Endothelial cell of umbilical vein (primary cell): ENCODE measurements around the gene CD80. TPM values are rescaled to one million over a fixed set of nuclear protein-coding genes. Genes with fewer than 3 reads are reported as not detected.

Source experiments
- BruUV-seq: library from RNA; stranded (reverse); fragments of 400-500 nt; replicated peaks from 2 replicates; lab custom pipeline; 2021; lab: Mats Ljungman, UMichigan
- CTCF ChIA-PET: fragments of 300-600, 350-600 bp; sonication (Branson Sonifier 250); formaldehyde crosslinking; loops from one replicate; lab custom pipeline; 2021; ENCODE audit warnings: antibody characterized with exemption, inconsistent platforms; lab: Charles Lee
- POLR2A ChIA-PET: fragments of 300-600, 350-600 bp; sonication (Branson Sonifier 250); formaldehyde crosslinking; loops from one replicate; lab custom pipeline; 2021; ENCODE audit warnings: antibody characterized with exemption, inconsistent platforms; lab: Charles Lee
- DNase-seq: peaks from one replicate; pipeline ENCODE4 v3.0.0-alpha.2; 2011; ENCODE audit warnings: low read depth, low spot score
- FAIRE-seq: peaks from 2 replicates; lab custom pipeline; 2011; peaks lifted over from hg19 to GRCh38; lab: Jason Lieb, UNC
- H2AFZ ChIP-seq: 2 replicates; pipeline ENCODE4 v1.6.0; 2012; ENCODE audit warnings: low read depth, low read length, control low read depth, inconsistent platforms
- H3K27ac ChIP-seq: 2 replicates; pipeline ENCODE4 v1.5.1; 2011; ENCODE audit warnings: low read depth, mild to moderate bottlenecking, control low read depth, low read length, moderate library complexity; ENCODE audit not compliant: insufficient read depth
- H3K27me3 ChIP-seq, 2 experiments: 2 replicates each; pipeline versions ENCODE4 v1.6.0 to v1.6.1; 2011; ENCODE audit warnings: low read length in 2 of 2, mixed read lengths in 1 of 2; ENCODE audit not compliant: control insufficient read depth in 2 of 2, insufficient read depth in 2 of 2
- H3K36me3 ChIP-seq, 2 experiments: 2 replicates in 1 of 2; 3 replicates in 1 of 2; pipeline ENCODE4 v1.5.1; 2011; ENCODE audit warnings: low read length in 2 of 2, mild to moderate bottlenecking in 1 of 2, moderate library complexity in 1 of 2; ENCODE audit not compliant: control insufficient read depth in 2 of 2, insufficient read depth in 2 of 2; ENCODE audit errors: extremely low read depth in 1 of 2
- H3K4me1 ChIP-seq: 3 replicates; pipeline ENCODE4 v1.5.1; 2011; ENCODE audit warnings: mild to moderate bottlenecking, low read length; ENCODE audit not compliant: control insufficient read depth, insufficient read depth; ENCODE audit errors: extremely low read depth
- H3K4me2 ChIP-seq: 2 replicates; pipeline ENCODE4 v1.6.1; 2011; ENCODE audit warnings: low read length, control low read depth, mixed read lengths; ENCODE audit not compliant: insufficient read depth
- H3K4me3 ChIP-seq, 3 experiments: fragments of 200-600 bp in 1 of 3; sonication (generic), shearing (Covaris generic) in 1 of 3; replicated peaks in 1 of 3; 2 replicates each; pipeline ENCODE4 v1.5.1; 2011 to 2016; ENCODE audit warnings: control low read depth in 3 of 3, low read length in 3 of 3, mild to moderate bottlenecking in 2 of 3, inconsistent platforms in 1 of 3, low read depth in 1 of 3, moderate library complexity in 1 of 3; ENCODE audit not compliant: insufficient read depth in 1 of 3
- H3K79me2 ChIP-seq: 2 replicates; pipeline ENCODE4 v1.6.0; 2012; ENCODE audit warnings: low read length, inconsistent platforms; ENCODE audit not compliant: control insufficient read depth, insufficient read depth
- H3K9ac ChIP-seq: replicated peaks from 2 replicates; pipeline ENCODE3; 2011; ENCODE audit warnings: low read length, control low read depth; ENCODE audit not compliant: insufficient read depth; ENCODE audit errors: extremely low read depth
- H3K9me1 ChIP-seq: replicated peaks from 3 replicates; pipeline ENCODE4 v1.6.0; 2011; ENCODE audit warnings: mild to moderate bottlenecking, low read length; ENCODE audit not compliant: control insufficient read depth, insufficient read depth; ENCODE audit errors: extremely low read depth
- H3K9me3 ChIP-seq: replicated peaks from 2 replicates; pipeline ENCODE4 v1.5.1; 2012; ENCODE audit warnings: low read length, inconsistent platforms; ENCODE audit not compliant: control insufficient read depth, insufficient read depth
- H4K20me1 ChIP-seq: replicated peaks from 2 replicates; pipeline ENCODE3; 2011; ENCODE audit warnings: mild to moderate bottlenecking, low read length; ENCODE audit not compliant: control insufficient read depth, insufficient read depth; ENCODE audit errors: extremely low read depth
- EZH2 ChIP-seq: IDR thresholded peaks from 2 replicates; pipeline ENCODE4 v1.6.1; 2012; ENCODE audit warnings: borderline replicate concordance, low read depth, mild to moderate bottlenecking, moderate library complexity, low read length, inconsistent platforms; ENCODE audit not compliant: severe bottlenecking
- FOS ChIP-seq: IDR thresholded peaks from 2 replicates; pipeline ENCODE4 v1.6.1; 2011; ENCODE audit warnings: mild to moderate bottlenecking, low read length, moderate library complexity, borderline replicate concordance; ENCODE audit not compliant: insufficient read depth
- GATA2 ChIP-seq: IDR thresholded peaks from 2 replicates; pipeline ENCODE4 v1.7.0; 2011; ENCODE audit warnings: low read depth, mild to moderate bottlenecking, moderate library complexity, mixed read lengths, low read length; ENCODE audit not compliant: insufficient read length, insufficient read depth
- JUN ChIP-seq: IDR thresholded peaks from 2 replicates; pipeline ENCODE4 v1.6.1; 2011; ENCODE audit warnings: borderline replicate concordance, low read depth; ENCODE audit not compliant: insufficient read length, insufficient read depth
- MYC ChIP-seq: IDR thresholded peaks from one replicate; pipeline ENCODE4 v1.6.1; 2011; ENCODE audit warnings: mild to moderate bottlenecking, low read depth, low read length
- POLR2A ChIP-seq: IDR thresholded peaks from 2 replicates; pipeline ENCODE4 v1.6.1; 2012; ENCODE audit warnings: low read depth, mild to moderate bottlenecking, control low read depth, low read length
- POLR2AphosphoS5 ChIP-seq: IDR thresholded peaks from 2 replicates; pipeline ENCODE4 v1.6.1; 2012; ENCODE audit warnings: low read depth, mild to moderate bottlenecking, control low read depth, low read length, moderate library complexity; ENCODE audit not compliant: insufficient read depth
- dilution Hi-C: fragments of 300-500 bp; cut with MboI; formaldehyde crosslinking; loops from one replicate; pipeline ENCODE4 v1.15.0; 2019; ENCODE audit warnings: low sequenced_read_pairs; ENCODE audit not compliant: extremely low pct_ligation_motif_present
- intact Hi-C: fragments of 100-400 bp; cut with micrococcal nuclease; formaldehyde crosslinking; loops from one replicate; pipeline ENCODE4 v1.10.0; 2022
- polyA plus RNA-seq, 4 experiments: library from polyadenylated mRNA; depleted of rRNA in 3 of 4; stranded (reverse) in 3 of 4; unstranded in 1 of 4; fragments of >200 nt; gene quantifications; 2 replicates each; pipeline versions ENCODE4 v1.2.1 to v1.2.3, GENCODE V29; 2011 to 2012; ENCODE audit warnings: missing spikeins in 1 of 4
- total RNA-seq: library from RNA; stranded (reverse); gene quantifications from 2 replicates; pipeline ENCODE4 v1.2.3, GENCODE V29; 2021
- TF ChIP-seq, protein P1 (sequence below): IDR thresholded peaks from 2 replicates; pipeline ENCODE4 v1.6.1; 2011; ENCODE audit not compliant: insufficient read depth, insufficient read length
- TF ChIP-seq, protein P2 (sequence below), 2 donors: IDR thresholded peaks; 1 replicate in 1 of 2; 2 replicates in 1 of 2; pipeline ENCODE4 v1.5.1; 2011; ENCODE audit warnings: low read length in 2 of 2, mild to moderate bottlenecking in 2 of 2, moderate library complexity in 2 of 2, control low read depth in 1 of 2, inconsistent platforms in 1 of 2, low read depth in 1 of 2; ENCODE audit not compliant: insufficient read depth in 1 of 2; ENCODE audit errors: extremely low read depth in 1 of 2

Gene CD80
- total and polyA plus RNA-seq, 2 donors (not counting 3 experiments of a cell fraction or from before 2014, with no cell fraction given) = not detected

DNA sequence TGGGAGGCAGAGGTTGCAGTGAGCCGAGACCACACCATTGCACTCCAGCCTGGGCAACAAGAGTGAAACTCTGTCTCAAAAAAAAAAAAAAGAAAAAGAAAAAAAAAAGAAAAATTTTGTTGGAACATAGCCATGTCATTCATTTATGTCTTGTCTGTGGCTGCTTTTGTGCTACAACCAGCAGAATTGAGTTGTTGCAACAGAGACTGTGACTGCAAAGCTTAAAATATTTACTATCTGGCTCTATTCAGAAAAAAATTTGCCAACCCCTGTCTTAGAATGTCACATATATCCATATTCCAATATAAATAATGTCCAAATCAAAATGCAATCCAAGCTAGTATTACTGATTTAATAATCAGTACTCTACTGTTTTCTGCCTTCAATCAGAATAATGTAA lies 25.1 kb downstream of the CD80 start:
- H4K20me1 ChIP-seq = no peaks in the 10 kb centered on the region
- no peaks in the 10 kb centered on the region for H3K27me3 ChIP-seq
- no peak overlapping the region for H3K27ac ChIP-seq
- no peaks in the 10 kb centered on the region for H3K79me2 ChIP-seq
- POLR2A ChIA-PET = no interaction called here
- TF ChIP-seq GATA2 = no peak
- no peak for TF ChIP-seq POLR2AphosphoS5
- TF ChIP-seq, protein P1, sequence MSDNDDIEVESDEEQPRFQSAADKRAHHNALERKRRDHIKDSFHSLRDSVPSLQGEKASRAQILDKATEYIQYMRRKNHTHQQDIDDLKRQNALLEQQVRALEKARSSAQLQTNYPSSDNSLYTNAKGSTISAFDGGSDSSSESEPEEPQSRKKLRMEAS = no peak
- TF ChIP-seq POLR2A = no peak
- no peak for TF ChIP-seq FOS
- TF ChIP-seq, protein P2, sequence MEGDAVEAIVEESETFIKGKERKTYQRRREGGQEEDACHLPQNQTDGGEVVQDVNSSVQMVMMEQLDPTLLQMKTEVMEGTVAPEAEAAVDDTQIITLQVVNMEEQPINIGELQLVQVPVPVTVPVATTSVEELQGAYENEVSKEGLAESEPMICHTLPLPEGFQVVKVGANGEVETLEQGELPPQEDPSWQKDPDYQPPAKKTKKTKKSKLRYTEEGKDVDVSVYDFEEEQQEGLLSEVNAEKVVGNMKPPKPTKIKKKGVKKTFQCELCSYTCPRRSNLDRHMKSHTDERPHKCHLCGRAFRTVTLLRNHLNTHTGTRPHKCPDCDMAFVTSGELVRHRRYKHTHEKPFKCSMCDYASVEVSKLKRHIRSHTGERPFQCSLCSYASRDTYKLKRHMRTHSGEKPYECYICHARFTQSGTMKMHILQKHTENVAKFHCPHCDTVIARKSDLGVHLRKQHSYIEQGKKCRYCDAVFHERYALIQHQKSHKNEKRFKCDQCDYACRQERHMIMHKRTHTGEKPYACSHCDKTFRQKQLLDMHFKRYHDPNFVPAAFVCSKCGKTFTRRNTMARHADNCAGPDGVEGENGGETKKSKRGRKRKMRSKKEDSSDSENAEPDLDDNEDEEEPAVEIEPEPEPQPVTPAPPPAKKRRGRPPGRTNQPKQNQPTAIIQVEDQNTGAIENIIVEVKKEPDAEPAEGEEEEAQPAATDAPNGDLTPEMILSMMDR (IDR thresholded peaks at IDR 0.05; ENCODE audit: extremely low read depth in 1 of 2, insufficient read depth in 1 of 2, low read depth in 1 of 2, low read length in 2 of 2) = no peak
- TF ChIP-seq EZH2 = no peak
- TF ChIP-seq JUN = no peak
- no peak for TF ChIP-seq MYC
- no peaks in the 10 kb centered on the region for H3K9me1 ChIP-seq
- H3K9ac ChIP-seq = no peak overlapping the region
- FAIRE-seq (no peak), DNase-seq (no peak)
- H3K4me2 ChIP-seq = no peak overlapping the region
- intact Hi-C loops = no loop called here
- BruUV-seq = no TSS peak
- no peaks in the 10 kb centered on the region for H3K9me3 ChIP-seq
- no peak overlapping the region for H2AFZ ChIP-seq
- no peaks in the 10 kb centered on the region for H3K36me3 ChIP-seq
- dilution Hi-C loops = no loop called here
- CTCF ChIA-PET = no interaction called here
- no peaks in the 10 kb centered on the region for H3K4me1 ChIP-seq
- H3K4me3 ChIP-seq = no peak overlapping the region
